K562 (cell line): ENCODE measurements around the gene FKRP. TPM values are rescaled to one million over a fixed set of nuclear protein-coding genes. Genes with fewer than 3 reads are reported as not detected.

Experiments used
- CBFA2T3 ChIP-seq: fragments of 450-650 bp; IDR thresholded peaks from 2 replicates; pipeline ENCODE4 v1.6.1; 2017
- CEBPB ChIP-seq: fragments of 450-650 bp; IDR thresholded peaks from 2 replicates; pipeline ENCODE4 v1.6.1; 2016; ENCODE audit warnings: missing genetic modification characterization, missing compliant biosample characterization
- HNRNPH1 ChIP-seq: fragments of 200-400 bp; formaldehyde crosslinking; optimal IDR thresholded peaks from 2 replicates; pipeline ENCODE3; 2017; ENCODE audit warnings: low read depth, mild to moderate bottlenecking, low read length, moderate library complexity
- PTRF ChIP-seq: fragments of 450-650 bp; IDR thresholded peaks from 2 replicates; pipeline ENCODE4 v1.6.1; 2016; ENCODE audit warnings: mild to moderate bottlenecking, missing genetic modification characterization, missing compliant biosample characterization
- SP1 ChIP-seq: sonication (generic); formaldehyde crosslinking; IDR thresholded peaks from 2 replicates; pipeline ENCODE4 v1.8.1; 2022; ENCODE audit warnings: mild to moderate bottlenecking, missing genetic modification reagents
- ZC3H8 ChIP-seq: fragments of 450-650 bp; IDR thresholded peaks from 2 replicates; pipeline ENCODE4 v1.6.1; 2017
- ZNF780A ChIP-seq: fragments of 250-450 bp; sonication (Bioruptor Pico); IDR thresholded peaks from 2 replicates; pipeline ENCODE4 v1.5.0; 2021; ENCODE audit warnings: mild to moderate bottlenecking
- polyA plus RNA-seq, 8 experiments: library from polyadenylated mRNA; depleted of rRNA in 4 of 8; stranded (reverse) in 5 of 8; unstranded in 3 of 8; fragments of >200 nt; fragmentation: Nextera tagmentation in 2 of 8; fragmentation: Illumina TruSeq in 1 of 8; extraction: Ambion mirVana in 2 of 8; extraction: Trizol in 1 of 8; gene quantifications; 2 replicates each; pipeline versions ENCODE4 v1.2.1 to v1.2.3, GENCODE V29; 2011 to 2014; ENCODE audit warnings: inconsistent platforms in 1 of 8, missing spikeins in 1 of 8
- total RNA-seq, 7 experiments: library from RNA; depleted of rRNA in 6 of 7; stranded (reverse); fragments of >200 nt in 6 of 7; fragmentation: Illumina TruSeq in 2 of 7; extraction: Trizol in 2 of 7; gene quantifications; 2 replicates each; pipeline versions ENCODE4 v1.2.1 to v1.2.3, GENCODE V29; 2011 to 2021; ENCODE audit warnings: low replicate concordance in 1 of 7
- TF ChIP-seq, protein P1 (sequence below): IDR thresholded peaks from 2 replicates; pipeline ENCODE4 v1.6.1; 2011; ENCODE audit warnings: borderline replicate concordance, low read depth, mild to moderate bottlenecking, moderate library complexity, low read length; ENCODE audit not compliant: insufficient read depth, poor library complexity, severe bottlenecking
- TF ChIP-seq, protein P2 (sequence below), 3 experiments: fragments of 200-800 bp in 1 of 3; sonication (Bioruptor generic) in 1 of 3; sonication (generic) in 1 of 3; formaldehyde crosslinking in 1 of 3; IDR thresholded peaks; 2 replicates each; pipeline versions ENCODE4 v1.6.1 to v1.8.0; 2016 to 2022; ENCODE audit warnings: mild to moderate bottlenecking in 2 of 3, missing compliant biosample characterization in 2 of 3, missing genetic modification characterization in 2 of 3, missing genetic modification reagents in 1 of 3
- TF ChIP-seq, protein P3 (sequence below): fragments of 450-650 bp; IDR thresholded peaks from 2 replicates; pipeline ENCODE4 v1.7.1; 2018; ENCODE audit warnings: mild to moderate bottlenecking, low read depth; ENCODE audit not compliant: partially characterized antibody

Gene FKRP
- total and polyA plus RNA-seq, 9 of the 15 experiments (the other 6 are each of a cell fraction or from before 2014, with no cell fraction given): 0.68 to 16.1 (median 6.5) TPM

DNA sequence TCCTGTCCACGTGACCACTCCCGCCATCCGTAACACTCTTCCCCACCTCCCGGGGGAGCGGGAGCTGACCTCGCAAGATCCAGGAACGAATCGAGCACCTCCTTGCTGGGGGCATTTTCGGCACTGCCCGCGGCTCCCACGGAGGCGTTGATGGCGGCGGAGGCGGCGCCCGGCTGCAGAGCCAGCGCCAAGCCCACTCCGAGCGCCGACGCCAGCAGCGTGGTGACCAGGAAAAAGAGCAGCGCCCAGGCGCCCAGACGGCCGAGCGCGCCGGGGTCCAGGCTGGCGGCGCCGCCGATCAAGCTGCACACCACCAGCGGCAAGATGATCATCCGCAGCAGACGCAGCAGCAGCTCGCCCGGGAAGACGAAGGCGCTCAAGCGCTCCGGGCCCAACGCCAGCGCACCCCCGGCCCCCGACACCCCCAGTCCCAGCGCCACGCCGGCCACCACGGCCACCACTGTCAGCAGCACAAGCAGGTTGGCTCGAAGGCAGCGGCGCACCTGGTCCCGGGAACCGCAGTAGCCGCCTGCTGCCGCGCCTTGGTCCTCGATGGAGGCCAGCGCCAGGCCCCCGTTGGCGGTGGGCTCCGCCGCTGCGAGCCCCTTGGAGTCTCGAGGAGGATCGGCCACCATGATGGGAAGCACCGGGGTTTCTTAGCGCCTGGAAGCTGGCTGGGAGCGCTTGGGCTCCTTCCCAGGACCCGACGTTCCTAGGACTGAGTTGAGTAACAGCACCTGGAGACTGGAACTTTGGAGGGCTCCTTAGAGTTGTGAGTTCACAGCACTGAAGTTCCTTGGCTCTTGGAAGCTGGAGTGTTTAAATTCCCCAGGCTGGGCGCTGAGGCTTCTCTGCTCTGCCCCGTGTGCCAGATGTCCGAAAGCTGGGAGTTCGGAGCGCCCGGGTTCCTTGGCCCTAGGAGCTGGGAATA is 41.7 kb downstream of the FKRP start (continued):
- TF ChIP-seq CBFA2T3: no peak
- TF ChIP-seq CEBPB (tag): no peak
- TF ChIP-seq ZC3H8: no peak
- no peak for TF ChIP-seq HNRNPH1
- no peak for TF ChIP-seq PTRF (tag)
- TF ChIP-seq, protein P1, sequence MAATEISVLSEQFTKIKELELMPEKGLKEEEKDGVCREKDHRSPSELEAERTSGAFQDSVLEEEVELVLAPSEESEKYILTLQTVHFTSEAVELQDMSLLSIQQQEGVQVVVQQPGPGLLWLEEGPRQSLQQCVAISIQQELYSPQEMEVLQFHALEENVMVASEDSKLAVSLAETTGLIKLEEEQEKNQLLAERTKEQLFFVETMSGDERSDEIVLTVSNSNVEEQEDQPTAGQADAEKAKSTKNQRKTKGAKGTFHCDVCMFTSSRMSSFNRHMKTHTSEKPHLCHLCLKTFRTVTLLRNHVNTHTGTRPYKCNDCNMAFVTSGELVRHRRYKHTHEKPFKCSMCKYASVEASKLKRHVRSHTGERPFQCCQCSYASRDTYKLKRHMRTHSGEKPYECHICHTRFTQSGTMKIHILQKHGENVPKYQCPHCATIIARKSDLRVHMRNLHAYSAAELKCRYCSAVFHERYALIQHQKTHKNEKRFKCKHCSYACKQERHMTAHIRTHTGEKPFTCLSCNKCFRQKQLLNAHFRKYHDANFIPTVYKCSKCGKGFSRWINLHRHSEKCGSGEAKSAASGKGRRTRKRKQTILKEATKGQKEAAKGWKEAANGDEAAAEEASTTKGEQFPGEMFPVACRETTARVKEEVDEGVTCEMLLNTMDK: no peak
- TF ChIP-seq, protein P2, sequence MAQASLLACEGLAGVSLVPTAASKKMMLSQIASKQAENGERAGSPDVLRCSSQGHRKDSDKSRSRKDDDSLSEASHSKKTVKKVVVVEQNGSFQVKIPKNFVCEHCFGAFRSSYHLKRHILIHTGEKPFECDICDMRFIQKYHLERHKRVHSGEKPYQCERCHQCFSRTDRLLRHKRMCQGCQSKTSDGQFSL (CRISPR knock-in tag; IDR thresholded peaks at IDR 0.05): 0 out of 2 replicates have a peak, but pooled peaks have one; percentile 33
- TF ChIP-seq, protein P2 (tag; IDR thresholded peaks at IDR 0.05): 0 out of 4 replicates have a peak, but pooled peaks of 1 of the 2 experiments have one; percentile 32
- TF ChIP-seq, protein P3, sequence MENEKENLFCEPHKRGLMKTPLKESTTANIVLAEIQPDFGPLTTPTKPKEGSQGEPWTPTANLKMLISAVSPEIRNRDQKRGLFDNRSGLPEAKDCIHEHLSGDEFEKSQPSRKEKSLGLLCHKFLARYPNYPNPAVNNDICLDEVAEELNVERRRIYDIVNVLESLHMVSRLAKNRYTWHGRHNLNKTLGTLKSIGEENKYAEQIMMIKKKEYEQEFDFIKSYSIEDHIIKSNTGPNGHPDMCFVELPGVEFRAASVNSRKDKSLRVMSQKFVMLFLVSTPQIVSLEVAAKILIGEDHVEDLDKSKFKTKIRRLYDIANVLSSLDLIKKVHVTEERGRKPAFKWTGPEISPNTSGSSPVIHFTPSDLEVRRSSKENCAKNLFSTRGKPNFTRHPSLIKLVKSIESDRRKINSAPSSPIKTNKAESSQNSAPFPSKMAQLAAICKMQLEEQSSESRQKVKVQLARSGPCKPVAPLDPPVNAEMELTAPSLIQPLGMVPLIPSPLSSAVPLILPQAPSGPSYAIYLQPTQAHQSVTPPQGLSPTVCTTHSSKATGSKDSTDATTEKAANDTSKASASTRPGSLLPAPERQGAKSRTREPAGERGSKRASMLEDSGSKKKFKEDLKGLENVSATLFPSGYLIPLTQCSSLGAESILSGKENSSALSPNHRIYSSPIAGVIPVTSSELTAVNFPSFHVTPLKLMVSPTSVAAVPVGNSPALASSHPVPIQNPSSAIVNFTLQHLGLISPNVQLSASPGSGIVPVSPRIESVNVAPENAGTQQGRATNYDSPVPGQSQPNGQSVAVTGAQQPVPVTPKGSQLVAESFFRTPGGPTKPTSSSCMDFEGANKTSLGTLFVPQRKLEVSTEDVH: peak; percentile 20
- no peak for TF ChIP-seq ZNF780A (CRISPR knock-in tag)
- TF ChIP-seq SP1 (CRISPR knock-in tag): peak; percentile 68
